NB4 (cell line): Measurements from ENCODE around the gene MRPL22.
"Not testable (repeated sequence)": the region's sequence is repeated elsewhere in the genome, so short reads cannot be mapped to it uniquely, and the experiment has no call there.

Source experiments
- DNase-seq: peaks from one replicate; pipeline ENCODE4 v3.0.0; 2010; ENCODE audit warnings: low read depth
- H3K4me3 ChIP-seq: one replicate; pipeline ENCODE4 v1.5.1; 2011; ENCODE audit warnings: mild to moderate bottlenecking, low read depth, low read length, moderate library complexity
- MYC ChIP-seq: IDR thresholded peaks from 2 replicates; pipeline ENCODE4 v1.6.1; 2011; ENCODE audit warnings: low read depth, low read length
- POLR2A ChIP-seq: IDR thresholded peaks from 2 replicates; pipeline ENCODE4 v1.6.1; 2011; ENCODE audit warnings: mild to moderate bottlenecking; ENCODE audit not compliant: insufficient read length; ENCODE audit errors: extremely low read depth
- TF ChIP-seq, protein P1 (sequence below): IDR thresholded peaks from one replicate; pipeline ENCODE4 v1.5.1; 2012; ENCODE audit warnings: low read depth, low read length
- TF ChIP-seq, protein P2 (sequence below): IDR thresholded peaks from 2 replicates; pipeline ENCODE4 v1.6.1; 2011; ENCODE audit warnings: low read depth, low read length

MRPL22 gene

DNA sequence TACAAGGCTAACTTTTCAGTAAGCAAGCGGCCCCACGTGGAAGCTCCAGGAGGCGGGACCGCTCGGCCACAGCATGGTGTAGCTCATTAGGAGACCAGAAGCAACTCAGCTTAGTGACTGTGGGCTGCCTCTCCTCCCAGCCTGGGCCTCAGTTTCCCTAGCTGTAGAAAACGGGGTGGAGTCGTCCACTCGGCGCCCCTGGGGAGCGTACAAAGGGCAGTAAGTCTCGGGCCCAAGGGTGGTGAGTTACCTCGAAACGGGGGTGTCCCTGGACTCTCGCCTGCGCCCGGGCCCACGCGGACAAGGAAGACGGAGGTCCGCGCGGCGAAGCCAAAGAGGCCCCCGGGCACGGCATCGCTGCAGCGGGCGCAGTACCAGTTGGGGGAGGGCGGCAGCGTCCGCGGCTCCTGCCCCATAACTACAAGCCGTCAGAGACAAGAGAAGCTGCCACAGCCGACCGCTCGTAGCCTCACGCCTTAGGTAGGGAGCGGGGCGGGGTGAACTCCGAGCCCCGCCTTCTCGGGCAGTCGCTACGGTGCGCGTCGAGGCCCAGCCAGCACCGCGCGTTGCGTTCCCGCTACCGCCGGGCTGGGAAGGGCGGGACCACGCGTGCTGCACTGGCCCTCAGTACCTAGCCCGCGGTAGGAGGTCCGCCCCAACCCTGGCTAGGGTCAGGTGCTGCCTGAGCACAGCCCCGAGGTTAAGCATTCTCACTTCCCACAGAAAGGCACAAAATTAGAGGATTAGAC lies 3.0 kb upstream of the MRPL22 start, which contains the start of gene GEMIN5:
Gene GEMIN5, minus strand, starts transcription at position 494 of the 749 bp plus-strand sequence. Its CDS starts 78 bp downstream, at position 416.
- peak; percentile 94 for DNase-seq
- TF ChIP-seq POLR2A (peak; percentile 80), MYC (peak; percentile 95)
- TF ChIP-seq, protein P1, sequence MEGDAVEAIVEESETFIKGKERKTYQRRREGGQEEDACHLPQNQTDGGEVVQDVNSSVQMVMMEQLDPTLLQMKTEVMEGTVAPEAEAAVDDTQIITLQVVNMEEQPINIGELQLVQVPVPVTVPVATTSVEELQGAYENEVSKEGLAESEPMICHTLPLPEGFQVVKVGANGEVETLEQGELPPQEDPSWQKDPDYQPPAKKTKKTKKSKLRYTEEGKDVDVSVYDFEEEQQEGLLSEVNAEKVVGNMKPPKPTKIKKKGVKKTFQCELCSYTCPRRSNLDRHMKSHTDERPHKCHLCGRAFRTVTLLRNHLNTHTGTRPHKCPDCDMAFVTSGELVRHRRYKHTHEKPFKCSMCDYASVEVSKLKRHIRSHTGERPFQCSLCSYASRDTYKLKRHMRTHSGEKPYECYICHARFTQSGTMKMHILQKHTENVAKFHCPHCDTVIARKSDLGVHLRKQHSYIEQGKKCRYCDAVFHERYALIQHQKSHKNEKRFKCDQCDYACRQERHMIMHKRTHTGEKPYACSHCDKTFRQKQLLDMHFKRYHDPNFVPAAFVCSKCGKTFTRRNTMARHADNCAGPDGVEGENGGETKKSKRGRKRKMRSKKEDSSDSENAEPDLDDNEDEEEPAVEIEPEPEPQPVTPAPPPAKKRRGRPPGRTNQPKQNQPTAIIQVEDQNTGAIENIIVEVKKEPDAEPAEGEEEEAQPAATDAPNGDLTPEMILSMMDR = no peak
- TF ChIP-seq, protein P2, sequence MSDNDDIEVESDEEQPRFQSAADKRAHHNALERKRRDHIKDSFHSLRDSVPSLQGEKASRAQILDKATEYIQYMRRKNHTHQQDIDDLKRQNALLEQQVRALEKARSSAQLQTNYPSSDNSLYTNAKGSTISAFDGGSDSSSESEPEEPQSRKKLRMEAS = peak; percentile 88
- peak within 1 kb of the TSS; percentile 98 for H3K4me3 ChIP-seq

DNA sequence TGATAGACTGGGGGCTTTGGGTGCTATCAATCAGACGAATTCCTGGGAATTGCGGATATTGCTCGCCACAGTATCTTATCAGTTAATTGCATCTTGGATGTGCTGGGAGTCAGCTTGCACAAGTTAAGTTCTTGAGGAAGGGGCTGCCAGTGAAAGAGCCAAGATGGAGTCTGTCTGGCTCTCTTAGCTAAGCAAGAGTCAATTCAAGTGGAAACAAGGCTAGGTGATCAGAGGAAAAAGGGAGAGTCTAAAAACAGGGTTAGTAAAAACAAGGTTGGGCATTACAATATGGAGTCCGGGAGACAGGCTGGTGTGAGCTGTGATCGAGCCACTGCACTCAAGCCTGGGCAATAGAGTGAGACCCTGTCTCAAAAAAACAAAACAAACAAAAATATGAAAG lies 1.5 kb upstream of the MRPL22 start:
- not testable (repeated sequence) for H3K4me3 ChIP-seq

DNA sequence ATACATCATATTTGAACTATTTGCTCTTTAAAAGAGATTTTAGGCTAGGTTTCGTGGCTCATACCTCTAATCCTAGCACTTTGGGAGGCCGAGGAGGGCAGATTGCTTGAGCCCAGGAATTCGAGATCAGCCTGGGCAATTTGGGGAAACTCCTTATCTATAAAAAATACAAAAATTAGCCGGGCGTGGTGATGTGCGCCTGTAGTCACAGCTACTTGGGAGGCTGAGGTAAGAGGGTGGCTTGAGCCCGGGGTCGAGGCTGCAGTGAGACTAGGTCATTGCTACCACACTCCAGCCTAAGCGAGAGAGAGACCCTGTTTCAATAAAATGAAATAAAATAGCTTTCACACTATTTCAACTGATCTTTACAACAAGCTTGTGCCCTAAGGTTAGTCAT lies 500 bp upstream of the MRPL22 start:
- DNase-seq = no peak
- H3K4me3 ChIP-seq = peak overlapping the region; percentile 99
- TF ChIP-seq MYC = no peak
- TF ChIP-seq, protein P1 = no peak
- no peak for TF ChIP-seq POLR2A
- TF ChIP-seq, protein P2 = no peak

More for the DNA sequence above, 1.5 kb upstream of the MRPL22 start:
- not testable (repeated sequence) for DNase-seq

DNA sequence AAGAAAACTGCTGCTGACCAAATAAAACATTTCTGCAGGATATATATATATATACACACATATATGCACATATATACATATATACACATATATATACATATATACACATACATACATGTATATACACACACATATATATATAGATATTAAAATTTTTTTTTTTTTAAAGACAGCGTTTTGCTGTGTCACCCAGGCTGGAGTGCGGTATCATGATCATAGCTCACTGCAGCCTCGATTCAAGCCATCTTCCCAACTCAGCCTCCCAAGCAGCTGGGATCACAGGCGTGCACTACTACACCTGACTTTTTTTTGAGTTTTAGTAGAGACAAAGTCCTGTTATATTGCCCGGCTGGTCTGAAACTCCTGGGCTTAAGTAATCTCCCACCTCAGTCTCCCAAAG lies 2.7 kb downstream of the MRPL22 start:
- no peak for DNase-seq
- TF ChIP-seq POLR2A (no peak), MYC (no peak)
- TF ChIP-seq, protein P2 = no peak
- TF ChIP-seq, protein P1 = no peak
- H3K4me3 ChIP-seq = no peak overlapping the region

DNA sequence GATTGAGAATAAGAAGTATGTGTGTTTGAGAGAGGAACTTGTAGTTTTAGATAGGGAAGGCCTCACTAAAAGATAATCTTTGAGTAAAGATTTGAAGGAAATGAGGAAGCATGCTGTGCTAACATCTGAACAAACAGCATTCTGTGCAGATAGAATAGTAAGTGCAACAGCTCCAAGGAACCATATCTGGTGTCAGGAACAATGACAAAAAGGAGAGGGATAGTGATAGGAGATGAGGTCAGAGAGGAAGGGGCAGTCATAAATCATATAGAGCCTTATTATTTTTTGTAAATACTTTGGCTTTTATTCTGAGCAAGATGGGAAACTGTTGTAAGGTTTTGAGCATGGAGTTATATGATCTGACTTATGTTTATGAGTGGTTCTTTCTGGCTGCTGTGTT lies 3.8 kb downstream of the MRPL22 start:
- H3K4me3 ChIP-seq = no peak overlapping the region
- DNase-seq = no peak
- TF ChIP-seq MYC (no peak), POLR2A (no peak)
- TF ChIP-seq, protein P1 = no peak
- TF ChIP-seq, protein P2 = no peak

DNA sequence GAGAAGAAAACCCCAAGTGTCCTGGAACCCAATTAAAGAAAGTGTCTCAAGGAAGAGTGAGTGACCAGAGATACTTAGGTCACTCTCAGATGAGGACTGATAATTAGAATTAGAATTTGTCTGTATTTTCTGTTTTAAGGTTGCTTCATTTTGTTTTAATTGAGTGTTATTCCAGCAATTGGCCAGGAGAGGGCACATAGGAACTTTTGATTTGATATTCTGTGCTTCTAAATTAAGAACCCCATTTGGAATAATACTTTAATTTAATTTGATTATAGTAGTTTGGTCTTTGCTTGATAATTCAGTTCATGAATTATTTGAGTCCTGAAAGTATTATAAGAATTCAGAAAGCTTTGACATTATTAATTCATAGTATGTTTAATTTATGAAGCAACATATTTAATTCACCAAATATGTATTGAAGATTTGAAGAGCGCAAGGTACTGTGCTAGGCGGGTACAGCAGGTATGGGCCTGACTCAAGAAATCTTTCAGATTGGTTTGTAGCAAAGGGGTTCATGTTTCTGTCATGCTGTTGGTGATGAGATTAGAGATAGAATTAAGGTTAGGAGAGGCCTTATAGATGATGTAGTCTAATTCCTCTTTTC lies 4.9 kb downstream of the MRPL22 start:
- H3K4me3 ChIP-seq = no peak overlapping the region
- no peak for TF ChIP-seq POLR2A
- TF ChIP-seq, protein P1 = peak; percentile 37
- peak; percentile 27 for DNase-seq
